K562 treated with DMSO at 1 percent for 48 hours (cell line): ENCODE measurements around the gene CLRN3. TPM values are rescaled to one million over a fixed set of nuclear protein-coding genes. Genes with fewer than 3 reads are reported as not detected.

Experiments
- total RNA-seq: library from RNA; unstranded; fragments of 300-600 nt; gene quantifications from 2 replicates; pipeline ENCODE4 v1.2.3, GENCODE V29; 2022; ENCODE audit warnings: low replicate concordance; ENCODE audit errors: extremely low read depth

CLRN3 gene
- not detected in 2 replicates for total RNA-seq

DNA sequence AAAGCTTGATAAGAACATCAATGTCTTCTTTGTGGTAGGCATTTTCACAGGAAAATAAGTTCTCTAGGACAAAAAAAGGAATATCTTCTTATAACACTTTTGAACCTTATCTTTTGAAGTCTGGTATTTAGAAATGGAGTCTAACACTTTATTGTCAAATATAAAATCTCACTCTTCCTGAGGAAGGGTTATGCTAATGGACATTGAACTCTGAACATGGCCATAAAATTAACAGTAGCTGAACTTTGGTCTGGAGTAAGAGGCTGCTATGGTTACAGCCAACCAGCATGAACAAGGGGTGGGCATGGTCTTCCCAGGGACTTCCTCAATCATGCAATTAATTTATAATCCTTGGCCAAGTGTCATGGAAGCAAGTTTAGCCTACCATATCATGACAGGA lies at the start of gene CLRN3:
TSS of gene CLRN3 (minus strand) at position 199 of the 400 bp plus-strand sequence. CDS start at position 42, 157 bp downstream.

GRCh38 chr10:127906548-127907377 lies 14.0 kb upstream of the CLRN3 start, which contains the start of gene PTPRE:
TSS of gene PTPRE (plus strand) at chr10:127907103. CDS start at chr10:128040882, 133,779 bp downstream.

Other genes starting within 250 kb of the CLRN3 start
- not detected in 2 replicates for gene FOXI2, start 155.8 kb downstream of the CLRN3 start, total RNA-seq
- gene PTPRE, start 14.2 kb upstream of the CLRN3 start, total RNA-seq, result not detected in 2 replicates
- not detected in 2 replicates for gene MKI67, start 233.5 kb upstream of the CLRN3 start, total RNA-seq